HG03558 (cell line): ENCODE results near the gene ARL5C.
"Not testable (repeated sequence)": the region's sequence is repeated elsewhere in the genome, so short reads cannot be mapped to it uniquely, and the experiment has no call there.

Experiments
- ATAC-seq: cut with Tn5 transposase; IDR thresholded peaks from one replicate; pipeline ENCODE4 v1.9.1; 2021; ENCODE audit warnings: moderate number of reproducible peaks; ENCODE audit not compliant: unreplicated experiment; ENCODE audit errors: extremely low read depth

The ARL5C gene

GRCh38 chr17:39169518-39169917 is 3.6 kb upstream of the ARL5C start:
- no peak for ATAC-seq

GRCh38 chr17:39169101-39169500 is 3.1 kb upstream of the ARL5C start:
- no peak for ATAC-seq

- ATAC-seq: not testable (repeated sequence)
Observed at GRCh38 chr17:39168503-39168902, 2.5 kb upstream of the ARL5C start.

- ATAC-seq: no peak
Observed at GRCh38 chr17:39167476-39167875, 1.5 kb upstream of the ARL5C start.

DNA sequence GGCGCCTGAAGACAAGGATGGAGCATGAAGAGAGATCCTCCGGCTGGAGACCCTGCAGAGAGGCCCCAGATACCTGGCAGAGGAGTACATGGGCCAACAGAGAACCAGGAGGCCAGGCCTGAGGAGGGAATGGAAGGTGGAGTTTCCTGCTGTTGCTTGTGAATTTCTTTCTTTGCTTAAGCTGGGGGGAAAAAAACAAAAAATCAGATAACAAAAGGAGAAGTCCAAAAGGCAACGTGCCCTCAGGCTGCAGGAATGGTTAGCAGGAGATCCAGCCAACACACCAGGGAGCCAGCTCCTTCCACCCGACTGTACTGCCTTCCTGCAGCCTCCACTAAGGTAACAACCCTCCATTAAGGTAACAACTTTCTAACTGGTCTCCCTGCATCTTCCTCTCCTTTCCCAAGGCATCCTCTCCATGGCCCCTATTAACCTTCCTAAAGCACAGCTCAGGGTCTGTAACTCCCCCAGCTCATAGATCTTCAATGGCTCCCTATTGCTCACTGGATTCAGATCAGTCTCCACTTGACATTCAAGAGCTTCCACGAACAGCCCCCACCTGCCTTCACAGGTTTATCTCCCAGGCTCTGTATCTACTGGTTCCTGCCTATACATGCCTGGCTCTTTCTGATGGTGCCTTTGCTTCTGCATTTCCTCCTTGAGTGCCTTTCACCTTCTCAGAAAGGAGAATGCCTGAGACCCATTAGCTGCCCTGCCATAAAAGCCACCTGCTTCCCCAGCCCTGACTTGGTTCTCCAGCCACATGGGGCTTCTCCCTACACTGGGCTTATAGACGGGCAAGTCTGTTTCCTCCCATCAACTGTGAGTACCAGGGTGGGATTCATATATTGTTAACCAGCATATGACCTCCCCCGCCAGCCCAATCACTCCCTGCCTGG is 725 bp upstream of the ARL5C start:
- no peak for ATAC-seq

GRCh38 chr17:39165178-39165840 is 652 bp downstream of the ARL5C start:
- ATAC-seq: no peak

GRCh38 chr17:39164675-39165143 is 1.3 kb downstream of the ARL5C start:
- ATAC-seq: no peak

GRCh38 chr17:39161962-39162361 is 4.0 kb downstream of the ARL5C start:
- ATAC-seq: no peak

- no peak for ATAC-seq
Observed at GRCh38 chr17:39158623-39159022, 7.3 kb downstream of the ARL5C start.

DNA sequence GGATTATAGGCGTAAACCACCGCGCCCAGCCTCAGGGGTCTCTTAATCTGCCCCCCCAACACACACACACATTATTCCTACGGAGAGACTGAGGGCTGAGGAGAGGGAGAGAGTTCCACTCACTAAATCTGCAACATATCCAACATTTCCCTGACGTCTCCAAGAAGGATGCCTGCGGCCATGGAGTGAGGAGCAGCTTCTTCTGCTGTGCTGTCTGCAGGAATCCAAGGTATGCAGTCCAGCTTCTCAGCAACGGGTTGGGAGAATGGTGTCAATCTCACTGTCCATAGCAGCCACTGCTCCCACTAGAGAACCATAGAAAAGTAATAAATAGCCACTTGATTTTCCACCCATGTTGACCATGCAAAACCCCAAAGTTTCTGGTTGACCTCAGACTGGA is 9.5 kb downstream of the ARL5C start:
- ATAC-seq: no peak

GRCh38 chr17:39155654-39156053 is 10.3 kb downstream of the ARL5C start:
- no peak for ATAC-seq

DNA sequence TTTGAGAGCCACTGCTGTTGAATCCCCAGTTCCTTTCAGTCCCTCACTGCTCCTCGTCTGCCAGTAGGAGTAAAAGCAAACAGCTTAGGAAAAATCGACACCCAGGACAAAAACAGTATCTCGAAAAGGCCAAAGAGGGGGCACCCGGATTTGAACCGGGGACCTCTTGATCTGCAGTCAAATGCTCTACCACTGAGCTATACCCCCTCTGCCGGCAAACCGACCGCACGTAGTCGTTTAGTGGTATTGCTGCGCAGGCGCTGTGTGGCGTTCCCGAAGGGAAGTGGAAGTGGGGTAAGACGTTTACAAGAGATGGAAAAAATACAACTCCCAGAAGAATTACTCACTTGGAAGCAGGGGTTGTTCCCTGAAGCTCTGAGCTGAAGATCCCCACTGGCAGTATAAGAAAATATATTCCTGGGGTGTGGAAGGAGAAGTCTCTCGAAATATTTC is 12.3 kb downstream of the ARL5C start:
- ATAC-seq: no peak

DNA sequence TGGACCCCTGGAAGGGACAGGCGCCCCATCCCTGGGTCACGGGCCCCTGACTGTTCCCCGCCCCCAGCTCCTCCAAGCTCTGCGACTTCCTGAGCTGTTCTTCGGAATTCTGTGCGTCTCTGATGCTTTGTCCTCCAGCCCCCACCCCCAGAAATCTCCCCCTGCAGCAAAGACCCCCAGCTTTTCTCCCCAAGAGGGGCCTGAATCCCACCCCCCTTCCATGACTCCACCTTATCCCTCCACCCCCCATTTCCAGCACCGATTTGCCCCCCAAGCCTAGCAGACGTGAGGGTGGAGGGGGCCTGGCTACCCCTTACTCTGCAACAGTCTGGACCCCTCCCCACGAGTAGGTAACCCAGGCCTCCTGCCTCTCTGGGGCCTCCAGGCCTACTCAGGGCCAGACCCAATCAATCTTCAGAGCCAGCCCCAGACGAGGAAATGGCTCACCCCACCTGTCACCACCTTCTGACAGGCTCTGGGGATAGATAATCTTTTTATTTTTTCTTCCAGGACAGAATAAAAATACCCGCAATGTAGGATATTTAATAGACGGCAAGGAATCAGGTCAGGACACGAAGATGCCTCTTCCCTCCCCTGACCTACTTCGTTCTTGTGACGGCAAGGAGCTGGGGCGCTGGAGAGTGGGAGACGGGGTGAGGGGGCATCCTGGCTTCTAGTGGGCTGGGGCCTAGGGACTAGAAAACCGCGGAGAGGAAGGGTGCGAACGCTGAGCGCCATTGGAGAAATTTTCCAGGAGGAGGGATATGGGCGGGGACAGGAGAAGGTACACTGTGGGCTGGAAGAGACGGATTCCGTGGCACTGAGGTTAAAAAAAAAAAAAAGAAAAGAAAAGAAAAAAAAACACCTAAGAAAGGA is 13.8 kb downstream of the ARL5C start:
- no peak for ATAC-seq

DNA sequence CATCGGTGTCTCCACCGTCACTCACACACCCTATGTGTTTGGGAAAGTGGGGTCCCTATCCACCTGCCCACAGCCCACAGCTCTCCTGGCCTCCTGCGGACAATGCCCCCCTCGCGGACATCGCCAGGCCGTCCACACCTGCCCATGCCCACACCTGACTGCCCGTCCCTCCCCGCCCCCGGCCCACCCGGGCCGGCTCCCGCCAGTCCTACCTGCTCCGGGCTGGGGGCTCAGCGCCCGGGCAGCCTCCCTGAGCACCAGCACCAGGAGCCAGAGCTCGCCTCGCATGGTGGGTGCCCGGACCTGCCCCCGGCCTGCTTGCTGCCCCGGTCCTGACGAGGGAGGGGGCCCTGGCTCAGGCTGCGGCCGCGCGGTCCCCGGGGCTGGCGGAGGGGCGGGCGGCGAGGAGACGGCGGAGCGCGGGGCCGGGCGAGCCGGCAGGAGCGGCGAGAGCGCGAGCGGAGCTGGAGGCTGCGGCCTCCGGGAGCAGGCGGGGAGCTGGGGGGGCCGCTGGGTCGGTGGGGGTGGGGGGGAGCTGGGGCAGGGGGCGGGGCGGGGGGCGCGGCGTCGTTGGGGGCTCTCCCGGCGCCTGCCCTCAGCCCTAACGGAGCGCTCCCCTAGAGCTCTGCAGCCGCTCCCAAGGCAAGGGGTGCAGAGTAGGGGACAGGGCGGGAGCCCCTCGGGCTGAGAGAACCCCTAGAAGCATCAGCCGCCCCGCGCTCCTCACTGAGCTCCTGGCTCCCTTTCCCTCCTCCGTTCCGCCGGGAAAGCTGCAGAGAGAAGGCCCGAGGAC is 14.6 kb downstream of the ARL5C start, which contains the start of gene PLXDC1:
TSS of gene PLXDC1 (minus strand) at position 488 of the 793 bp plus-strand sequence. CDS start at position 288, 200 bp downstream.
- ATAC-seq: no peak

DNA sequence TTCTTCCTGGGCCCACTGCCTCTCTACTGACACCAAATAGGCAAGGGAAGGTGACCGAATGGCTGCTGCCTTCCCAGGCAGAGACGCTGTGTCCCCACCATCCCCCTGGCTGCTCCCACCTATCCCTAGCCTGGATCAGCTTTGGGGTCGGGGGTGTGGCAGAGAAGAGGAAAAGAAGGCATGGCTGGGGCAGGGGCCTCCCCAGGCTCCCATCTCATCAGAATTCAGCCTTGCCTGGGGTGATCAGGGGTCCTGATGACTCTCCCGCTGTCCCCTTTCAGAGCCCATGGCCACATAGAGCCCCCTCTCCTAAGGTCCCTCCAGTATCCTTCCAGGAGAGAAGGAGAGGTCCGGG is 15.2 kb downstream of the ARL5C start:
- ATAC-seq: no peak

DNA sequence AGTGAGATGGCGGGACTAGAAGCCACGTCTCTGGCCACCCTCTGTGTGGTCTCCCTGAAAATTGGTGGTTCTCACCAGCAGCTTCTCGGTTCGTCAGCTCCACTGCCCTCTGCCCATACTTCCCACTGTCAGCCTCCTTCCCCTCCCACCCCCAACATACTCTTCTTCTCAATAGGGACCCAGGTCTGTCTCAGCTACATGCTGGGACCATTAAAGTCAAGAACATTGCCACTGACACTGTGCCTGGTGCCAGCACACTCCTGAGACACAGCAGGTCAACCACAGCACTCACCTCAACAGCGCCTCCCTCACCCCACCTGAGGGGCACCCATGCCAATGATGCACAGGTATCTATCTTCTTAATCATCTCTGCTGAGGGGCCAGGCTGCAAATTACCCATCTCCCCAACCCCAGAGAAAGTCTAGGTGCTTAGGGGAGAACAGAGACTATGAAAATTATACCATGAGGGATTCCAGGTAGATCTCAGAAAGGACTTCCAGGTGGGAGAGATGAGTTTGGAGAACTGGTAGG is 15.8 kb downstream of the ARL5C start:
- ATAC-seq: no peak

- ATAC-seq: no peak
Observed at GRCh38 chr17:39147221-39148185, 18.5 kb downstream of the ARL5C start.

GRCh38 chr17:39146273-39146672 is 19.7 kb downstream of the ARL5C start:
- ATAC-seq: no peak
